ENCODE data around the gene KCNH5. TPM values are rescaled to one million over a fixed set of nuclear protein-coding genes. Genes with fewer than 3 reads are reported as not detected.
A peak's percentile ranks its signal among the peaks of the same experiment; 100 is the strongest.

Gene KCNH5
- total RNA-seq, 1 donor: under 0.01 TPM

DNA sequence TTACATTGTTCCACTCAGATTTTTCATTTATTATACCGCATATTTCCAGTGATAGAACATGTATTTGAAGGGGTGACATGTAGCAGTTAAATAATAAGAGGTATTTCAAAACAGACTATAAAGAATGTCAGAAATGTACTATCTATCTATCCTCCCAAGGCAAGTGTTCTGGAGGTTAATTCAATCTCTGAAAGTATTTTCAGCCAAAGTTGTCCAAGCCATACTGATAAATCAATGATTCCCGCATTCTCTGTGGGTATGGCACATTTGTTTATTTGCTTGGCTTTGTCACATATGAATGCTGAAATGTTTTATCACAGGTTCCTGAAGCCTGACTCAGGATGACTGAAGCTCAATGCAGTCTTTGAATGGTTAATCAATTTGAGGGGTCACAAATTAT is 35.8 kb downstream of the KCNH5 start:
- DNase-seq (ENCODE audit: low read depth): no peak
- TF ChIP-seq, protein P1, sequence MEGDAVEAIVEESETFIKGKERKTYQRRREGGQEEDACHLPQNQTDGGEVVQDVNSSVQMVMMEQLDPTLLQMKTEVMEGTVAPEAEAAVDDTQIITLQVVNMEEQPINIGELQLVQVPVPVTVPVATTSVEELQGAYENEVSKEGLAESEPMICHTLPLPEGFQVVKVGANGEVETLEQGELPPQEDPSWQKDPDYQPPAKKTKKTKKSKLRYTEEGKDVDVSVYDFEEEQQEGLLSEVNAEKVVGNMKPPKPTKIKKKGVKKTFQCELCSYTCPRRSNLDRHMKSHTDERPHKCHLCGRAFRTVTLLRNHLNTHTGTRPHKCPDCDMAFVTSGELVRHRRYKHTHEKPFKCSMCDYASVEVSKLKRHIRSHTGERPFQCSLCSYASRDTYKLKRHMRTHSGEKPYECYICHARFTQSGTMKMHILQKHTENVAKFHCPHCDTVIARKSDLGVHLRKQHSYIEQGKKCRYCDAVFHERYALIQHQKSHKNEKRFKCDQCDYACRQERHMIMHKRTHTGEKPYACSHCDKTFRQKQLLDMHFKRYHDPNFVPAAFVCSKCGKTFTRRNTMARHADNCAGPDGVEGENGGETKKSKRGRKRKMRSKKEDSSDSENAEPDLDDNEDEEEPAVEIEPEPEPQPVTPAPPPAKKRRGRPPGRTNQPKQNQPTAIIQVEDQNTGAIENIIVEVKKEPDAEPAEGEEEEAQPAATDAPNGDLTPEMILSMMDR (IDR thresholded peaks at IDR 0.05; ENCODE audit: insufficient read depth, low read depth, low read length): no peak
- no peak overlapping the region for H3K4me3 ChIP-seq (ENCODE audit: low read depth, low read length)

- no peak for DNase-seq (ENCODE audit: low read depth)
- TF ChIP-seq, protein P1 (IDR thresholded peaks at IDR 0.05; ENCODE audit: insufficient read depth, low read depth, low read length): no peak
- no peak overlapping the region for H3K4me3 ChIP-seq (ENCODE audit: low read depth, low read length)
These were observed 38.7 kb downstream of the KCNH5 start for GRCh38 chr14:63006531-63006930.

DNA sequence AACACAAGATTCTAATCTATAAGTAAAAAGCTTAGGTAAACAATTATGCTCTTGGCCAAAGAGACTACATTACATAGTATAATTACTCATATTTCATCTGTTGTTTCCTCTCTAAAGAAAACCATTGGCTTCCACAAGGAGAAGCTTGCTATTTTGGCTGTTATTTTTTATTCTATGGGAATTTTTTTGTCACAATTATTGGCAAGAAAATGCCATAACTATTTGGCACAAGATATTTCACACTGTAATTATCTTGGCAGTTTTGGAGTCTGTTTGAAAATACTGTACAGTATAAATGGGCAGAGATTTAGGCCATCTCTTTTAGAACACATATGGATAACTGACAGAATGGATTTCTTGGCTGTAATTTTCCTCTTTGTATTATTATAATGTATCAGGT is 51.2 kb downstream of the KCNH5 start:
- DNase-seq (ENCODE audit: low read depth): no peak
- TF ChIP-seq, protein P1 (IDR thresholded peaks at IDR 0.05; ENCODE audit: insufficient read depth, low read depth, low read length): no peak
- H3K4me3 ChIP-seq (ENCODE audit: low read depth, low read length): no peak overlapping the region

DNA sequence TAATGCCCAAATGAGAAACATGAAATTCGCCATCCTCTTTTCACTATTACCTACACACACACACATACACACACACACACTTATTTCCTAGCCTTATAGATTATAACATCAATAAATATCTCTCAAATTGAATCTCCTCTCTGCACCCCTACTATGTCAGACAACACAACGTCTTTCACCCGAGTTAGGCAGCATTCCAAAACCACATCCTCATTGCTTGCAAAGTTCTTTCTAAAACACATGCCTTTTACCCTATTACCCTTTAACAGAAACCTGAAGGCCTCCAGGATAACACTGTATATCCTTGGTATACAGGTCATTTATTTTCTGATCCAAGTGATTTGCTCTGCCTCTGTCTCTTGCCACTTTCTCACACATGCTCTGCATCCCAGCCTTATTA is 56.3 kb downstream of the KCNH5 start:
- H3K4me3 ChIP-seq (ENCODE audit: low read depth, low read length): no peak overlapping the region
- no peak for DNase-seq (ENCODE audit: low read depth)
- TF ChIP-seq, protein P1 (IDR thresholded peaks at IDR 0.05; ENCODE audit: insufficient read depth, low read depth, low read length): no peak

- H3K4me3 ChIP-seq (ENCODE audit: low read depth, low read length): no peak overlapping the region
- DNase-seq (ENCODE audit: low read depth): no peak
- TF ChIP-seq, protein P1 (IDR thresholded peaks at IDR 0.05; ENCODE audit: insufficient read depth, low read depth, low read length): no peak
These were observed 61.4 kb downstream of the KCNH5 start for GRCh38 chr14:62983821-62984220.

DNA sequence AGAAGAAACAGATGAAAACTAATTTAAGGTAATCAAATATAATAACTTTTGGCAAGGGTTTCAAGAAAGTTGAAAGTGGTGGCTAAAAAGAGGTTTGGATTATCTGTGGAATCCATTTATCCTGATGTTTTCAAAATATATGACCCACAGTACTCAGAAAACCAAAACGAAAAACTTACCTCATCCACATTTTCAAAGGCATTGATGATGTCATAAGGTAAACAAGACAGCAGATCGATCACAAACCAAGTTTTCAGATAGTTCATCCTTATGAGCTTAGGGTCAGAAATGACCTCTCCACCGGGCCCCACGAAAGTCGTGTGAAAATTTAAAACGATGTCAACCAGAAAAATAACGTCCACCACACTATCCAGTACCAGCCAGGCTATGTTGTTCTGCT is 64.6 kb downstream of the KCNH5 start:
- no peak for DNase-seq (ENCODE audit: low read depth)
- TF ChIP-seq, protein P1 (IDR thresholded peaks at IDR 0.05; ENCODE audit: insufficient read depth, low read depth, low read length): no peak
- no peak overlapping the region for H3K4me3 ChIP-seq (ENCODE audit: low read depth, low read length)

DNA sequence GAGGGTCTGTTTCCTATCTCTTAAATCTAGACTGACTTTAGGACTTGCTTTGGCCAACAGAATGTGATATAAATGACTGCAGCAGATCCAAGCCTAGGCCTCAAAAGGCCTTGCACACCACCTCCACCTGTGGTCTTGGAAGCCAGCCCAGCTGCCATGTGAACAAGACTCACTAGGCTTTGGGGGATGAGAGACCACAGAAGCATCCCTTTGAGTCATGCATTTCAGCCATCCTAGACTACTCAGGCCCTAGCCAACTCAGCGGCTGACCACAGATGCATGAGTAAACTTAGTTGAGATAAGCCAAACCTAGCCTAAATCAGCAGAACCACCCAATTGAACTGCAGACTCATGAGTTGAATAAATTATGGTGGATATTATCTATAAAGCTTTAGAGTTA is 87.7 kb downstream of the KCNH5 start:
- no peak overlapping the region for H3K4me3 ChIP-seq (ENCODE audit: low read depth, low read length)
- TF ChIP-seq, protein P1 (IDR thresholded peaks at IDR 0.05; ENCODE audit: insufficient read depth, low read depth, low read length): no peak
- peak; percentile 35 for DNase-seq (ENCODE audit: low read depth)

All from fibroblast of villous mesenchyme (primary cell).